GM18511 (cell line): Measurements from ENCODE around the gene METTL25B.
A peak's percentile ranks its signal among the peaks of the same experiment; 100 is the strongest.

Source experiments
- ATAC-seq: cut with Tn5 transposase; IDR thresholded peaks from one replicate; pipeline ENCODE4 v1.9.1; 2021; ENCODE audit warnings: mild to moderate bottlenecking, moderate library complexity; ENCODE audit not compliant: unreplicated experiment

Gene METTL25B

GRCh38 chr1:156727926-156728598 is at the start of gene METTL25B:
Gene METTL25B (plus strand): TSS chr1:156728469. CDS start chr1:156729105, 636 bp downstream.
- ATAC-seq, result peak; percentile 77

- no peak for ATAC-seq
Measured at GRCh38 chr1:156680056-156680455, 48.2 kb upstream of the METTL25B start.

DNA sequence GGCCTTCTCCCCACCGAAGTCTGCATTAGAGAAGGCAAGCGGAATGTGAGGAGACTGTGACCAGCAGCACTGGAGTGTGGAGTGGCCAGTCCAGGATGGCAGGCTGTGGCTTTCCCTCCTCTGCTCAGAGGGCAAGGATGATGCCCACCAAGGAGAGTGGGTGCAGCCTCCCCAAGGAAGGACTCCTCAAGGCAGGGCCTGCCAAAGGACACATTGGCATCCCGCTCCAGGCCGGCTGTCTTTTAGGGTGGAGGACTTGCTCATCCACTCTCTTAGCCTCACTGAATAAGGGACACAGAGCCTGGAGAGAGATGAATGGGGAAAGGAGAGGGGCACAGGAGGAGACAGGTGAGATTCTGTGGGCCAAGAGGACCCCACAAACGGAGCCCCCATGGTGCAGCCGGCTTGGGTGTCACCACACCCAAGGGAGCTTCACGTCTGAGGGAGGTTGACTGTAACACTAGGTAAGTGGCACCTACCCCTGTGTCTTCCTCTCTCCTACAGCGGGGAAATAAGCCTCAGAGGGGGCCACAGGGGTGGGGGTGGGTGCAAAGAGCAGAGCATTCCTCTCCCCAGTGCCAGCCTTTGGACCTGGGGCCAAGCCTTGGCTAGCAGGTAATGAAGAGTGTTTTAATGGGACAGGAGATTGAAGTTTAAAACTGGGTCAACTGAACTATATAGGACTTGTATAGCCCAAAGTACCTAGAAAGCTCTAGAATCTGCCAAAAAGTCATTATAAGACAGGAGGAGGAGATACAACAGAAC is 46.9 kb upstream of the METTL25B start:
- no peak for ATAC-seq

DNA sequence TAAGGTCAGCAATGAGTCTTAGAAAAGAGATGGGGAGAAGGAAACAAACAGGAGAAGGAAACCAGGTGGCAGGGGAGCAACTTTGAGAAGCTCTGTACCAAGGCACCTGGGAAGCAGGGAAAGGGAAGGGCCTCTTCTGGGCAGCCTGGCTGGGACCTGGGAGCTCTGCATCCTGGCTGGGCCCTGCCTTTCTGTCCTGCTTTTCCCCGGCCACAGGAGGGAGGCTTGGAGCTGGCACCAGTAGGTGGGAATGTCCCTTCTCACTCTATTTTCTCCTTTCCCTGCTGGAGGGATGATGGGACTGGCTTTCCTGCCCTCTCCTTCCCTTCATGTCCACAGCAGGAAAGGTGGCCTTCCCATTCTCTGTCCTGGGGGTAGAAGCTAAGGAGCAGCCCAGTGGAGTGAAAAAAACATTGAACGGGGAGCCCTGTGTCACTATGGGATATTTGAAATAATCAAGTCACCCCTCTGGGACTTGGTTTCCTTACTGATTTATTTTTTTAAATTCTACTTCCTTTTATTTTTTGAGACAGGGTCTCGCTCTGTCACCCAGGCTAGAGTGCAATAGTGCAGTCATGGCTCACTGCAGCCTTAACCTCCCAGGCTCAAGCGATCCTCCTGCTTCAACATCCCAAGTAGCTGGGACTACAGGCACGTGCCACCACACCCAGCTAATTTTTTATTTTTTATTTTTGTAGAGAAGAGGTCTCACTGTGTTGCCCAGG is 45.9 kb upstream of the METTL25B start:
- no peak for ATAC-seq

- ATAC-seq, result no peak
Measured at GRCh38 chr1:156684227-156684782, 44.0 kb upstream of the METTL25B start.

GRCh38 chr1:156689035-156689952 is 39.0 kb upstream of the METTL25B start:
- ATAC-seq, result no peak

- ATAC-seq, result no peak
Measured at GRCh38 chr1:156689953-156690674, 38.2 kb upstream of the METTL25B start.

GRCh38 chr1:156690675-156691036 is 37.6 kb upstream of the METTL25B start:
- no peak for ATAC-seq

- no peak for ATAC-seq
Measured at GRCh38 chr1:156691191-156691590, 37.1 kb upstream of the METTL25B start.

DNA sequence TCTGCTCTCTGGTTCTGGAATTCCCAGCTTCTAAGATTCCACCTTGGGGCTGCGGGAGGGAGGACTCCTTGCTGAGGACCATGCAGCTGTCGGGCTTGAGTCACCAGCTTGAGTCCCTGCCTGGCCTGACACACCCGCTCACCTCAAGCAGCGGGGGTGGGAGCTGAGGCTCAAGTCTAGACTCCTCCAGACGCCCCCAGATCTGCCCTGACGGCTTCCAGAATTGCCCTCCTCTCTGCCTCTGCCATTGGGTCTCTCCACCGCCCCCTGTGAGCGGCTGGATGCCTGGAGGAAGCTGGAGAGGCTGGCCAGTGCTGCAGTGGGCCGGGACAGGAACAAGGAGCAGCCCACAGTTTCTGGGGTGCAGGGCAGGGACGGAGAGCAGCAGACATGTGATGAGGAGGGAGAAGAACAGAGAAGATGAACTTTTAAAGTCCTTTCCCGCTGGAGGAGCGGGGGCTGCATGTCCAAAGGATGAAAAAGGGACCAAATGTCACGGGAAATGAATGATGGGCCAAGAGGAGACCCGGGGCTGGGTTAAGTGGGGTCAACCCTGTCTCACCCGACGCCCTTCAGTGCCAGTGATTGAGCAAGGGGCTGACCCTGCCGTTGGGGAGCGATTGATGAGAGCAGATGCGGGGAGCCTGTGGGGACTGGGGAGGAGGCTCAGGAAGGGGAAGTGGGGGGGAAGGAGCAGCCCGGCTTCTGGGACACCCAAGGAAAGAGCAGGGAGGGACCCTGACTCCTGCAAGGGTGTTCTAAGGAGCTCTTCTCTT is 36.4 kb upstream of the METTL25B start:
- no peak for ATAC-seq

DNA sequence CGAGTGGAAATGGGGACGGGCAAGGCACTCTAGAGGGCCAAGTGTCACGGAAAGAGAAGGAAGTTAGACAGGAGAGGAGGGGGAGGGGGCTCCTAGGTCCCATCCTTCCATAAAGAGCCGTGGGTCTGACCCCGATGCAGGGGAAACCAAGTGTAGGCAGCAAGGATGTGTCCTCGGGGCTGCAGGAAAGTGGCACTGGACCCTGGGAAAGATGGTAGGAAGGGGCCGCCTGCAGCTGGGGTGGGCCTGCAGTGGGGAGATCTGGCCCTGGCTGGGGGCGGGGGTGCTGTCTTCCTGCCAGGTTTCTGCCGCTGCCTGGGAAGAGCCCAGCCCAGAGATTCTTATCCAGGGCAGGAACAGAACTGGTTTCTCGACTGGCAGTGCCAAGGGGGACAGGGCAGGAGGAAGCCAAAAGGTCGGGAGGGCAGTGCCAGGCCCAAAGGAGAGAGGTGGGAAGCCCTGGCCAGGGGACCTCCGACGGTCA is 35.8 kb upstream of the METTL25B start:
- ATAC-seq, result no peak

DNA sequence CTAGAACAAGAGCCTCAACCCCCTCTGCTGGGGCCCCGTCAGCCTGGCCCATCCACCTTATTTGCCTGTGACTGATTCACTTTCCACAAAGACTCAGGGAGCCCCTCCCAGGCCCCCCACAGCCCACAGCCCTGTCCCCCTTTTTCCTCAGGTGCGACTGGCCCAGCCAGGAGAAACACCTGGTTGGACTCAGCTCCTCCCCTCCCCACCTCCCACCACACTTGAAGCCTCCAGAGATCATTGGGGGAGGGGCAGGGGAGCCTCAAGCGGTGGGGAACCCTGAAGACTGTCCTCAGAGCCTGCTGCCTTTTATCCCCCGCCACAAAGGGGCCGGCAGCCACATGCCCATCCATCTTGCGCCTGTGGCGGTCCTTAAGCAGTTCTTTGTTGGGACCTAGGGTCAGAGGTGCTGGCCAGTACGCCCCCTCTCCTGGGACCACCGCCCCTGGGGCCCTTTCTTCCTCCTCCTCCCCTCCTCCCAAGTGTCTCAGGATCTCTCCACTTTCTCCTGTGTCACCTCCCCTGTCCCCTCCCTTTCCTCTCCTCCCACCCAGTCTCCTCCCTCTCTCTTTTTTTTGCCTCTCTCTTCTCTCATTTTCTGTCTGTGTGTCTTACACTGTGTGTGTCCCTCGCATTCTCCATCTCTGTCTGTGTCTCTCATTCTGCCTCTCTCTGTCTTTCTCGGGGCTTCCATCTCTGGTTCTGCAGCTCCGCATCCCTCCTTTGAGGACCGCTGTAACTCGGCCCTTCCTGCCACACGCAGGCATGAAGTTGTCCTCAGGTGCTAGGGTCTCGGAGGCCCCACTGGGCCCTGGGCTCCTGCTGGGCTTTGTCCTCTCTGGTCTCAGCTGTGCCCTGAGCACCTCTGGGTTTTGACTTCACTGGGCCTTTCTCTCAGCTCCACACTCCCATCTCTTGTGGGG is 35.1 kb upstream of the METTL25B start:
- ATAC-seq, result no peak

DNA sequence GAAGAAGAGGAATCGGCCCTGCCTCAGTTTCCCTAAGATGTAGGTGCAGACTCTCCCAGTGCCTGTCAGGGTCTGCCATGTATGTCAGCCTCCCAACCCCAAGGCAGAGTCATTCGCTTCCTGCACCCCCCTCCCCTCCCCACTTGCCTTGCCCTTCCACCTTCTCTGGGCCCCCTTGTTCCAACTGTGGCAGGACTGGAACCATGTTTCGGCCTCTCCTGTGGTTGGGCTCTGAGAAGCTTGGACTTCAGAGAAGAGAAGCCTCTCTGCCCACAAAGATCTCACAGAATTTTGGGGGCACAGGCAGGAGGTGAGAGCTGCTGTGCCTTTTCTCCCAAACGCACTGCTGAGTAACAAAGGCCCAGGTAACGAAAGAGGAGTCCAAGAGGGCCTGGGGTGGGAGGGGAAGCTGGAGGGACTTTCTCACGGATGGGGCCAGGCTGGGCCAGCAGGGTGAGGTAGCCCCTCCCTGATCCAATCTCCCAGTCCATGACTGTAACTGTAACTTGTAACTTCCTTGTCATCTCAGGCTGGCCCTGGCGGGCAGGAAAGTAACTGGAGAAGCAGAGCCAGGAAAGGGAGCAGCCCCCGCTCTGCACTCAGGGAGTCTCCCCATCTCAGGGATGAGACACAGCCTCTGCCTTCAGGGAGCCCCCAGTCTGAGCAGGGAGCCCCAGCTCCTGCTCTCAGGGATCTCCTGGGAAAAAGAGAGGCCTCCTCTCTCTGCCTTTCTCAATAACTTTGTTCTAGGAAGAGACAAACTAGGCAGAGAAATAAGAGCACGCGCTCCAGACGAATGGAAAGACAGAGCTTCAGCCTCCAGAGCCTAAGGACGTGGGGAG is 34.2 kb upstream of the METTL25B start:
- ATAC-seq, result no peak

GRCh38 chr1:156694690-156694962 is 33.6 kb upstream of the METTL25B start:
- ATAC-seq, result no peak

DNA sequence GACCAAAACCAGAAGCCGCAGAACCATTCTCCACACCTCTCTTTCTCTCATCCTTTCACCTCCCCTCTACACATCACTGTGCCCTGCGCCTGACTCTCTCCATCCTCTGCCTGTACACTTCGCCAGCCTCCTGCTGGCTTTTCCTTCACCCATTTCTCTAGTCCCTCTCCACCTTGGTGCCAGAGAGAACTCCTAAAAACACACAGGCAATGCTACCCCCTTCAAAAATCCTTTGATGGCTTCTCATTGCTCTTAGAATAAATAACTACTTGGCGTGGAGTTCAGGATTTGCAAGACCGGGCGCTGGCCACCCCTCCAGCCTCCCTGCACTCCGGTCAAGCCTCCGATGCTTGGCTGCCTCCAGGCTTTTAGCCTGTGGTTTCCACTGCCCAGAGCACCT is 31.5 kb upstream of the METTL25B start:
- no peak for ATAC-seq

DNA sequence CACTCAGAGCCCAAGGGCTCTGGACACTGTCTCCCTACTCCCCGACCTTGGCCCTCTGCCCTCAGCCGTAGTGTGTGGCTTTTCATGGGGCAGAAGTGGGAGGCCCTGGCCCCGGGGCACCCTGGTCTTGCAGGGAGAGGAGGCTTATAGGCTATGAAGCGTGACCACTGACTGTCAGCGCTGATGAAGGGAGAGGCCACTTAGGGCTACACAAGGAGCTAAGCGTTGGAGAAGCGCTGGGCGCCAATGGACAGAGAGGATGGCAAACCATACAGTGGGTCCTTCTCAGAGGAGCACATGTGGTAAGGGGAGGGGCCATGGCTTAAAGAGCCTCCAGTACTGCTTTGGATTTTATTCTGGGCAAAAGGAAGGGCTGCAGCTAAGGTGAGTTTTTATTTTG is 30.8 kb upstream of the METTL25B start:
- no peak for ATAC-seq

DNA sequence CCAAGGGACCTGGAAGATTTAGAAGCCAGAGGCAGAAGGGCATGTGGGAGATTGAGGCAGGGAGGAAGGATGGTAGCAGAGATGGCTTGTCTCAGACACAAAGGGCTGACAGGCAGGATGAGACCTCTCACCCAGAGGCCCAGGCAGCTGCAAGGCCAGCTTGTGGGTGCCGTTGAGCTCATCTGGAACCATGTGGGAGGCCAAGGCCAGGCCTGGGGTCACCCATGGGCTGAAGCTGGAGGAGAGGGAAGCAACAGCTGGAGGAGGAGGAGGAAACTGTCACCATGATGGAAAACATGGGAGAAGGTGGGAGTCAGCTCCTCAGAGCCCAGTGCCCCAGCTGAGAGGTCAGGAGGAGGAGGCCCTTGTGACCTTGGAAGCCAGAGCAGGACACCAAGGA is 29.3 kb upstream of the METTL25B start:
- no peak for ATAC-seq
